Panc1 (cell line): ENCODE data around the gene PLCD3. TPM values are rescaled to one million over a fixed set of nuclear protein-coding genes. Genes with fewer than 3 reads are reported as not detected.

Experiments
- ATAC-seq: fragments of 200-7000 bp; cut with Tn5 transposase; 2 replicates; pipeline ENCODE4 v1.9.1; 2020; ENCODE audit warnings: mild to moderate bottlenecking, moderate library complexity
- BruUV-seq: library from RNA; stranded (reverse); fragments of 400-500 nt; replicated peaks from 2 replicates; lab custom pipeline; 2021; lab: Mats Ljungman, UMichigan
- CTCF ChIA-PET: fragments of 300-600 bp; sonication (Branson Sonifier 250); formaldehyde crosslinking; loops from one replicate; lab custom pipeline; 2022; ENCODE audit warnings: antibody characterized with exemption; lab: Charles Lee
- POLR2A ChIA-PET: fragments of 300-600 bp; sonication (Branson Sonifier 250); formaldehyde crosslinking; loops from one replicate; lab custom pipeline; 2022; ENCODE audit warnings: antibody characterized with exemption; lab: Charles Lee
- DNase-seq: peaks from one replicate; pipeline ENCODE4 v3.0.0-alpha.2; 2010; ENCODE audit warnings: low read depth, low spot score
- H3K27ac ChIP-seq: 2 replicates; pipeline ENCODE4 v1.5.1; 2011; ENCODE audit warnings: mild to moderate bottlenecking, low read length, inconsistent platforms
- H3K27me3 ChIP-seq: fragments of 200-500 bp; sonication (Bioruptor generic); 2 replicates; pipeline ENCODE4 v1.6.0; 2014; ENCODE audit warnings: low read length, inconsistent platforms; ENCODE audit not compliant: control insufficient read depth, insufficient read depth
- H3K36me3 ChIP-seq: fragments of 200-500 bp; sonication (Bioruptor generic); 2 replicates; pipeline ENCODE4 v1.5.1; 2014; ENCODE audit warnings: inconsistent platforms, mild to moderate bottlenecking, low read length, moderate library complexity; ENCODE audit not compliant: control insufficient read depth, insufficient read depth
- H3K4me1 ChIP-seq: 2 replicates; pipeline ENCODE4 v1.5.1; 2011; ENCODE audit warnings: inconsistent platforms, mild to moderate bottlenecking, low read length, moderate library complexity; ENCODE audit not compliant: control insufficient read depth, insufficient read depth
- H3K4me3 ChIP-seq, 2 experiments: 2 replicates each; pipeline ENCODE4 v1.5.1; 2011 to 2012; ENCODE audit warnings: low read depth in 2 of 2, low read length in 2 of 2, mild to moderate bottlenecking in 2 of 2, inconsistent platforms in 1 of 2, moderate library complexity in 1 of 2
- H3K9me3 ChIP-seq: fragments of 200-500 bp; sonication (Bioruptor generic); 2 replicates; pipeline ENCODE4 v1.5.1; 2014; ENCODE audit warnings: low read depth, mild to moderate bottlenecking, inconsistent platforms, low read length, moderate library complexity; ENCODE audit not compliant: control insufficient read depth, insufficient read depth
- CTCF ChIP-seq: fragments of 450-650 bp; IDR thresholded peaks from 2 replicates; pipeline ENCODE4 v1.5.1; 2017; ENCODE audit warnings: mild to moderate bottlenecking
- POLR2AphosphoS5 ChIP-seq: IDR thresholded peaks from 2 replicates; pipeline ENCODE4 v1.6.1; 2012; ENCODE audit warnings: mild to moderate bottlenecking, low read depth, low read length, moderate library complexity
- REST ChIP-seq, 2 experiments: IDR thresholded peaks; 2 replicates each; pipeline ENCODE4 v1.6.1; 2011 to 2012; ENCODE audit warnings: low read depth in 2 of 2, control low read depth in 1 of 2, low read length in 1 of 2, mild to moderate bottlenecking in 1 of 2, moderate library complexity in 1 of 2; ENCODE audit not compliant: insufficient read depth in 1 of 2
- SIN3A ChIP-seq: IDR thresholded peaks from 2 replicates; pipeline ENCODE4 v1.6.1; 2012; ENCODE audit warnings: low read depth, mild to moderate bottlenecking, low read length, moderate library complexity, borderline replicate concordance; ENCODE audit not compliant: insufficient read depth
- TCF7L2 ChIP-seq: IDR thresholded peaks from 2 replicates; pipeline ENCODE4 v1.6.1; 2011; ENCODE audit warnings: mild to moderate bottlenecking, low read depth, low read length, inconsistent platforms
- in situ Hi-C: cut with HindIII; loops from 2 replicates; pipeline ENCODE4 v1.10.0; 2016; ENCODE audit warnings: low sequenced_read_pairs, low pct_unique_long_range_greater_than_20kb
- intact Hi-C: fragments of 100-400 bp; cut with micrococcal nuclease; formaldehyde crosslinking; loops from one replicate; pipeline ENCODE4 v1.10.0; 2022; ENCODE audit not compliant: unreplicated experiment
- total RNA-seq: library from RNA; stranded (reverse); gene quantifications from one replicate; pipeline ENCODE4 v1.2.1, GENCODE V29; 2021; ENCODE audit not compliant: unreplicated experiment

The PLCD3 gene
- total RNA-seq, 1 experiment from 2014 or later = 125 TPM

DNA sequence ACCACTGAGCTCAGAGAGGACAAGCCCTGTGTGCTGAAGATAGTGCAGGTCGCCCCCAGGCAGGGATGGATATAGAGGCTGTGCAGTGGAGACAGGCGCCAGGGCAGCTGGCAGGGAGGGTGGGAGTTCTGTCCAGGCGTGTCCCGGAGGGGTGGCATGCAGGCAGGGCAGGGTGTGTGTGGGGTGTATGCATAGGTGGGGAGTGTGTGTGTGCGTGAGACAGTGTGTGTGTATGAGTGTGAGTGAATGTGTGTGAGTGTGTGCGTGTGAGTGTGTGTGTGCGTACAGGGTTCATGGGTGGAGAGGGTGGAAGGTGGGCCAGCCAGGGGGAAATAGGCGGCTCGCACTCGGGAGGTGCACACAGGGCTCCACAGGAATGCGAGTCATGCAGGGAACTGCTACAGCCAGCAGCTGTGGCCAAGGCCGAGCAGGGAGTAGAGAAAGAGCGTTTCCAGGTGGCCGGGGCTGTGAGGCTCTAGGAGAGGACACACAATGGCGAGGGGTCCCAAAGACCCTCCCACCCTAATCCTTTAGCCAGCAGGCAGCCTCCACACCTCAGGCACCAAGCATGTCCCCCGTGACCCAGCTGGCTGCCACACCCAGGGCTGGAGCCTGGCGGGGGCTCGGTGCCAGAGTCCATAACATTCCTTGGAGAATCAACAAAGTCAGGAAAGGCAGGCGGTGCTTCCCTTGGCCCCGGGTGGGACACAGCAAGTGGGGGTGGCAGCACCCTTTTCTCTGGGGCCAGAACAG is 4.6 kb downstream of the PLCD3 start:
- Histone ChIP-seq H3K4me3 (0 out of 4 replicates have a peak overlapping the region, but pooled peaks of 1 of the 2 experiments have one; percentile 18), H3K27me3 (no peaks in the 10 kb centered on the region), H3K4me1 (peaks cover 64% of the 10 kb centered on the region), H3K27ac (peak overlapping the region; percentile 83), H3K9me3 (no peaks in the 10 kb centered on the region), H3K36me3 (no peaks in the 10 kb centered on the region; the same call in 1 of the 2 replicates)
- intact Hi-C loops (no loop called here), in situ Hi-C loops (no loop called here)
- TF ChIP-seq TCF7L2 = 0 out of 2 replicates have a peak, but pooled peaks have one; percentile 58
- no peak for TF ChIP-seq SIN3A
- no peak; the same call in 1 of the 2 replicates for TF ChIP-seq POLR2AphosphoS5
- TF ChIP-seq CTCF = no peak
- no peak for DNase-seq
- ChIA-PET POLR2A (no interaction called here), CTCF (no interaction called here)
- no TSS peak for BruUV-seq
- no peak; the same call in 1 of the 2 replicates for ATAC-seq

DNA sequence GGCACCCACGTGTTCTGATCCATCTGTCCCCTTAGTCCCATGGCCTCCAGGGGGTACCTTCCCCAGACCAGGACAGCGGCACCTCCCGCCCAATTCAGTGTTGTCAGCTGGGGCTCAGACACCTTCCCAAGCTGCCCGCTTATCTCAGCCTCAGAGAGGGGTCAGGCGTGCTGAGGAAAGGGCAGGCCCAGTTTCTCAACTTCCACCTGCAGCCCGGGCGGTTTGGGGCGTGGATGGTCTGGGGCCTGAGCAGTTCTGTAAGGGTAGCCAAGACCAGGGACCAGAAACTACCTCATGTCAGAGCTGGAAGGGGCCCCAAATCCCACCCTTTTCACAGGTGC is 5.1 kb downstream of the PLCD3 start:
- ChIA-PET CTCF (no interaction called here), POLR2A (interaction anchor here (0.5 kb wide), 1 partner anchor 936 kb away, joined by 8 read pairs; no protein-coding TSS in a partner anchor)
- H3K27me3 ChIP-seq = no peaks in the 10 kb centered on the region
- H3K36me3 ChIP-seq = no peaks in the 10 kb centered on the region; the same call in 1 of the 2 replicates
- intact Hi-C loops = no loop called here
- BruUV-seq = no TSS peak
- no peak overlapping the region for H3K4me3 ChIP-seq
- H3K4me1 ChIP-seq = peaks cover 70% of the 10 kb centered on the region
- H3K27ac ChIP-seq = peak overlapping the region; percentile 83
- H3K9me3 ChIP-seq = no peaks in the 10 kb centered on the region
- TF ChIP-seq REST (IDR thresholded peaks at IDR 0.05; ENCODE audit: insufficient read depth in 1 of 2, low read depth in 2 of 2, low read length in 1 of 2) (no peak), POLR2AphosphoS5 (no peak), SIN3A (no peak), TCF7L2 (no peak), CTCF (no peak)
- DNase-seq = no peak
- no peak for ATAC-seq
- in situ Hi-C loops = no loop called here
